HepG2 (cell line): Measurements from ENCODE around the gene CCT5. TPM values are rescaled to one million over a fixed set of nuclear protein-coding genes. Genes with fewer than 3 reads are reported as not detected.

Experiments used
- ATAC-seq: fragments of 200-7000 bp; cut with Tn5 transposase; 3 replicates; pipeline ENCODE4 v1.9.1; 2020; ENCODE audit warnings: mild to moderate bottlenecking, moderate library complexity
- BruUV-seq: library from RNA; stranded (reverse); fragments of 400-500 nt; replicated peaks from 2 replicates; lab custom pipeline; 2021; lab: Mats Ljungman, UMichigan
- CTCF ChIA-PET: fragments of 300-600 bp; formaldehyde crosslinking; extraction: SDS; loops from one replicate; lab custom pipeline; 2021; ENCODE audit warnings: low total read pairs, inconsistent platforms, low intra/inter-chr PET ratio; lab: Yijun Ruan, JAX
- POLR2A ChIA-PET: fragments of 350-600 bp; sonication (Branson Sonifier 250); formaldehyde crosslinking; loops from one replicate; lab custom pipeline; 2020; ENCODE audit warnings: antibody characterized with exemption, inconsistent platforms; lab: Yijun Ruan, JAX
- DNase-seq: peaks from one replicate; pipeline ENCODE4 v3.0.0-alpha.2; 2015; ENCODE audit warnings: low spot score
- FAIRE-seq: peaks from 3 replicates; lab custom pipeline; 2011; peaks lifted over from hg19 to GRCh38; lab: Jason Lieb, UNC
- H2AFZ ChIP-seq: one replicate; pipeline ENCODE4 v1.6.1; 2011; ENCODE audit warnings: low read length, inconsistent platforms
- H3K27ac ChIP-seq: fragments of 300-600 bp; 3 replicates; pipeline ENCODE4 v1.8.0; 2011; ENCODE audit warnings: mixed run types, mild to moderate bottlenecking, mixed read lengths, low read length, inconsistent platforms; ENCODE audit not compliant: insufficient read depth; ENCODE audit errors: extremely low read length
- H3K27me3 ChIP-seq, 2 experiments: fragments of 200-600 bp in 1 of 2; 2 replicates in 1 of 2; 3 replicates in 1 of 2; pipeline versions ENCODE4 v1.6.0 to v1.8.0; 2011; ENCODE audit warnings: low read length in 2 of 2, mild to moderate bottlenecking in 2 of 2, moderate library complexity in 2 of 2, inconsistent platforms in 1 of 2; ENCODE audit not compliant: insufficient read depth in 2 of 2, control insufficient read depth in 1 of 2
- H3K36me3 ChIP-seq, 2 experiments: fragments of 200-600 bp in 1 of 2; replicated peaks in 1 of 2; 2 replicates in 1 of 2; 3 replicates in 1 of 2; pipeline versions ENCODE4 v1.5.1 to v1.8.0; 2011; ENCODE audit warnings: low read length in 2 of 2, inconsistent platforms in 1 of 2; ENCODE audit not compliant: insufficient read depth in 2 of 2, control insufficient read depth in 1 of 2
- H3K4me1 ChIP-seq: 2 replicates; pipeline ENCODE4 v1.5.1; 2012; ENCODE audit warnings: low read length, inconsistent platforms; ENCODE audit not compliant: insufficient read depth
- H3K4me2 ChIP-seq: 2 replicates; pipeline ENCODE4 v1.6.0; 2011; ENCODE audit warnings: low read depth, low read length, inconsistent platforms
- H3K4me3 ChIP-seq, 3 experiments: fragments of 200-600 bp in 1 of 3; sonication (generic), shearing (Covaris generic) in 1 of 3; replicated peaks in 1 of 3; 2 replicates each; pipeline ENCODE4 v1.5.1; 2011 to 2016; ENCODE audit warnings: low read length in 3 of 3, inconsistent platforms in 2 of 3, low read depth in 2 of 3, mild to moderate bottlenecking in 2 of 3, control low read depth in 1 of 3, mixed read lengths in 1 of 3; ENCODE audit not compliant: insufficient read depth in 1 of 3
- H3K79me2 ChIP-seq: one replicate; pipeline ENCODE4 v1.6.1; 2011; ENCODE audit warnings: low read length, inconsistent platforms; ENCODE audit not compliant: insufficient read depth
- H3K9ac ChIP-seq: 2 replicates; pipeline ENCODE4 v1.6.0; 2011; ENCODE audit warnings: mild to moderate bottlenecking, low read depth, low read length, inconsistent platforms; ENCODE audit not compliant: insufficient read depth
- H3K9me3 ChIP-seq: 2 replicates; pipeline ENCODE4 v1.5.1; 2012; ENCODE audit warnings: mild to moderate bottlenecking, low read length
- H4K20me1 ChIP-seq: 2 replicates; pipeline ENCODE4 v1.6.0; 2011; ENCODE audit warnings: inconsistent platforms, mild to moderate bottlenecking, low read length, moderate library complexity; ENCODE audit not compliant: insufficient read depth
- BCL3 ChIP-seq: sonication (generic); formaldehyde crosslinking; IDR thresholded peaks from 2 replicates; pipeline ENCODE4 v1.5.1; 2020; ENCODE audit warnings: mild to moderate bottlenecking, missing genetic modification reagents, moderate library complexity
- CBFB ChIP-seq: sonication (generic); formaldehyde crosslinking; IDR thresholded peaks from 2 replicates; pipeline ENCODE4 v1.4.0; 2020; ENCODE audit warnings: missing genetic modification reagents
- CBX2 ChIP-seq, 2 experiments: fragments of 200-600 bp in 1 of 2; sonication (generic); formaldehyde crosslinking in 1 of 2; IDR thresholded peaks; 2 replicates each; pipeline versions ENCODE4 v1.7.0 to v1.8.1; 2018 to 2022; ENCODE audit warnings: low read depth in 2 of 2, low read length in 1 of 2, mild to moderate bottlenecking in 1 of 2, missing genetic modification reagents in 1 of 2
- ELF4 ChIP-seq: sonication (generic); formaldehyde crosslinking; IDR thresholded peaks from 2 replicates; pipeline ENCODE4 v1.5.0; 2020; ENCODE audit warnings: missing genetic modification reagents, mild to moderate bottlenecking, moderate library complexity, borderline replicate concordance
- HOXA7 ChIP-seq: sonication (generic); formaldehyde crosslinking; IDR thresholded peaks from 2 replicates; pipeline ENCODE4 v1.8.1; 2022; ENCODE audit warnings: mild to moderate bottlenecking, missing genetic modification reagents, moderate library complexity
- HOXD1 ChIP-seq: sonication (generic); formaldehyde crosslinking; IDR thresholded peaks from 2 replicates; pipeline ENCODE4 v1.5.0; 2020; ENCODE audit warnings: missing genetic modification reagents
- RFXANK ChIP-seq: IDR thresholded peaks from 2 replicates; pipeline ENCODE4 v1.6.1; 2016
- TCF12 ChIP-seq, 2 experiments: fragments of 450-650 bp in 1 of 2; sonication (generic) in 1 of 2; formaldehyde crosslinking in 1 of 2; IDR thresholded peaks; 2 replicates each; pipeline versions ENCODE4 v1.6.1 to v1.8.0; 2017 to 2022; ENCODE audit warnings: antibody characterized with exemption in 1 of 2, mild to moderate bottlenecking in 1 of 2, missing genetic modification reagents in 1 of 2, moderate library complexity in 1 of 2
- ZBTB25 ChIP-seq: IDR thresholded peaks from 2 replicates; pipeline ENCODE4 v1.6.1; 2018; ENCODE audit warnings: missing genetic modification reagents
- ZNF256 ChIP-seq: sonication (generic); formaldehyde crosslinking; conservative IDR thresholded peaks from 2 replicates; pipeline ENCODE4 v1.4.0; 2020; ENCODE audit warnings: missing genetic modification reagents
- ZNF296 ChIP-seq: sonication (generic); formaldehyde crosslinking; conservative IDR thresholded peaks from 2 replicates; pipeline ENCODE4 v1.5.0; 2020; ENCODE audit warnings: mild to moderate bottlenecking, missing genetic modification reagents
- ZNF768 ChIP-seq: sonication (generic); formaldehyde crosslinking; IDR thresholded peaks from 2 replicates; pipeline ENCODE4 v1.4.0; 2020; ENCODE audit warnings: missing genetic modification reagents
- WGBS: methylation state at CpG from one replicate; pipeline ENCODE4 v1.1.6; 2017; ENCODE audit warnings: low lambda C conversion rate; 5-methylcytosine and 5-hydroxymethylcytosine counted together
- in situ Hi-C: cut with HindIII; loops from 2 replicates; pipeline ENCODE4 v1.10.0; 2017; ENCODE audit warnings: low pct_unique_long_range_greater_than_20kb; ENCODE audit not compliant: extremely low pct_ligation_motif_present
- intact Hi-C: fragments of 100-400 bp; cut with micrococcal nuclease; formaldehyde crosslinking; loops from one replicate; pipeline ENCODE4 v1.10.0; 2022; ENCODE audit not compliant: unreplicated experiment
- polyA plus RNA-seq, 8 experiments: library from polyadenylated mRNA; depleted of rRNA in 3 of 8; stranded (reverse) in 7 of 8; unstranded in 1 of 8; fragments of >200 nt; fragmentation: Illumina TruSeq in 4 of 8; extraction: Trizol in 4 of 8; gene quantifications; 2 replicates each; pipeline versions ENCODE4 v1.2.1 to v1.2.3, GENCODE V29; 2011 to 2016; ENCODE audit warnings: low read depth in 4 of 8, missing spikeins in 1 of 8, mixed read lengths in 1 of 8; ENCODE audit not compliant: insufficient read depth in 1 of 8
- total RNA-seq, 5 experiments: library from RNA; depleted of rRNA; stranded (reverse); fragments of >200 nt; fragmentation: Illumina TruSeq; extraction: Trizol; gene quantifications; 2 replicates each; pipeline ENCODE4 v1.2.3, GENCODE V29; 2016; ENCODE audit warnings: low read depth in 1 of 5
- TF ChIP-seq, protein P1 (sequence below): sonication (generic); formaldehyde crosslinking; conservative IDR thresholded peaks from 2 replicates; pipeline ENCODE4 v1.8.0; 2022; ENCODE audit warnings: low read depth, missing genetic modification reagents

The CCT5 gene
- total and polyA plus RNA-seq, 2 of the 13 experiments (the other 11 are each of a cell fraction or from before 2014, with no cell fraction given) = 319 to 708 TPM

DNA sequence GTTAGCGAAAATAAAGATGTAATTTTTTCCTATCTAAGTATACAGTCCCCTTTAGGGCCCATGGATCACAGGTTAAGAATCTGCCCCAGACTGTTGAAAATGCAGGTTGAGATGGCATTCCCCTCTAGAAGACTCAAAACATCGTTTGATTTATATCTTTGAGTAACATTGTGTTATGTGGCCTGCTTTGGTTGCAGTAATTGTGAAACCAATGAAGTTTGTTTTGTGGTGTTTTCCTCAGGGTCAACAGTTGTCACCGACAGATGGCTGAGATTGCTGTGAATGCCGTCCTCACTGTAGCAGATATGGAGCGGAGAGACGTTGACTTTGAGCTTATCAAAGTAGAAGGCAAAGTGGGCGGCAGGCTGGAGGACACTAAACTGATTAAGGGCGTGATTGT is 7.8 kb downstream of the CCT5 start:
- peaks cover 75% of the 10 kb centered on the region for H3K4me1 ChIP-seq
- peaks cover 39% of the 10 kb centered on the region for H3K79me2 ChIP-seq
- peaks cover 40 to 94% of the 10 kb centered on the region in 2 experiments for H3K36me3 ChIP-seq
- in situ Hi-C loops = no loop called here
- DNase-seq (no peak), ATAC-seq (peak; percentile 31; the same call in 2 of the 3 replicates), FAIRE-seq (no peak)
- peaks cover 19% of the 10 kb centered on the region for H4K20me1 ChIP-seq
- no peak overlapping the region for H3K4me2 ChIP-seq
- intact Hi-C loops = no loop called here
- H3K9me3 ChIP-seq = no peaks in the 10 kb centered on the region
- no peak overlapping the region for H3K27ac ChIP-seq
- 74% methylated on average over 8 of the region's 8 CpGs for WGBS
- no TSS peak for BruUV-seq
- H2AFZ ChIP-seq = no peak overlapping the region
- CTCF ChIA-PET = no interaction called here
- no peak overlapping the region for H3K9ac ChIP-seq
- no peaks in the 10 kb centered on the region for H3K27me3 ChIP-seq
- POLR2A ChIA-PET = interaction anchor here (1.7 kb wide), 1 partner anchor 9 kb away, joined by 5 read pairs; the partner anchor contains the start of genes ATPSCKMT and CCT5
- TF ChIP-seq RFXANK (CRISPR knock-in tag) = no peak
- no peak for TF ChIP-seq CBFB (CRISPR knock-in tag)
- TF ChIP-seq, protein P1, sequence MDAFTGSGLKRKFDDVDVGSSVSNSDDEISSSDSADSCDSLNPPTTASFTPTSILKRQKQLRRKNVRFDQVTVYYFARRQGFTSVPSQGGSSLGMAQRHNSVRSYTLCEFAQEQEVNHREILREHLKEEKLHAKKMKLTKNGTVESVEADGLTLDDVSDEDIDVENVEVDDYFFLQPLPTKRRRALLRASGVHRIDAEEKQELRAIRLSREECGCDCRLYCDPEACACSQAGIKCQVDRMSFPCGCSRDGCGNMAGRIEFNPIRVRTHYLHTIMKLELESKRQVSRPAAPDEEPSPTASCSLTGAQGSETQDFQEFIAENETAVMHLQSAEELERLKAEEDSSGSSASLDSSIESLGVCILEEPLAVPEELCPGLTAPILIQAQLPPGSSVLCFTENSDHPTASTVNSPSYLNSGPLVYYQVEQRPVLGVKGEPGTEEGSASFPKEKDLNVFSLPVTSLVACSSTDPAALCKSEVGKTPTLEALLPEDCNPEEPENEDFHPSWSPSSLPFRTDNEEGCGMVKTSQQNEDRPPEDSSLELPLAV (CRISPR knock-in tag) = no peak
- no peak for TF ChIP-seq HOXD1 (CRISPR knock-in tag)
- no peak for TF ChIP-seq ZBTB25
- TF ChIP-seq CBX2 (IDR thresholded peaks at IDR 0.05; ENCODE audit: low read depth, low read length) = no peak
- no peak for TF ChIP-seq CBX2 (CRISPR knock-in tag; IDR thresholded peaks at IDR 0.05; ENCODE audit: low read depth)
- no peak for TF ChIP-seq ZNF256 (CRISPR knock-in tag)
- TF ChIP-seq BCL3 (CRISPR knock-in tag) = no peak
- no peak for TF ChIP-seq HOXA7
- no peak for TF ChIP-seq ZNF296 (CRISPR knock-in tag)
- TF ChIP-seq TCF12 (IDR thresholded peaks at IDR 0.05) = no peak
- no peak for TF ChIP-seq TCF12 (CRISPR knock-in tag; IDR thresholded peaks at IDR 0.05)
- no peak for TF ChIP-seq ZNF768 (CRISPR knock-in tag)
- TF ChIP-seq ELF4 (CRISPR knock-in tag) = no peak
- H3K4me3 ChIP-seq = no peak overlapping the region
